Neural progenitor cell (in vitro differentiated cells): ENCODE data around the gene MAP4K1. TPM values are rescaled to one million over a fixed set of nuclear protein-coding genes. Genes with fewer than 3 reads are reported as not detected.
"Not testable (repeated sequence)": the region's sequence is repeated elsewhere in the genome, so short reads cannot be mapped to it uniquely, and the experiment has no call there.

Experiments
- DNase-seq: peaks from one replicate; pipeline ENCODE4 v3.0.0-alpha.2; 2016; ENCODE audit warnings: low spot score
- H2AFZ ChIP-seq: fragments of 200-600 bp; sonication (generic); replicated peaks from 2 replicates; pipeline ENCODE4 v1.6.1; 2016; ENCODE audit warnings: antibody characterized with exemption
- H3F3A ChIP-seq: fragments of 200-600 bp; sonication (generic); 2 replicates; pipeline ENCODE4 v1.6.1; 2016; ENCODE audit warnings: antibody characterized with exemption, low read depth
- H3K27ac ChIP-seq: fragments of 200-600 bp; sonication (generic); 2 replicates; pipeline ENCODE4 v1.5.1; 2016; ENCODE audit warnings: mild to moderate bottlenecking
- H3K27me3 ChIP-seq: fragments of 200-600 bp; sonication (generic); 2 replicates; pipeline ENCODE4 v1.6.1; 2016; ENCODE audit warnings: mild to moderate bottlenecking, moderate library complexity
- H3K36me3 ChIP-seq: fragments of 200-600 bp; sonication (generic); 2 replicates; pipeline ENCODE4 v1.5.1; 2016
- H3K4me1 ChIP-seq: fragments of 200-600 bp; sonication (generic); 2 replicates; pipeline ENCODE4 v1.6.1; 2016; ENCODE audit warnings: mixed run types
- H3K4me2 ChIP-seq: fragments of 200-600 bp; sonication (generic); 2 replicates; pipeline ENCODE4 v1.6.1; 2016
- H3K4me3 ChIP-seq: fragments of 200-600 bp; sonication (generic); 2 replicates; pipeline ENCODE4 v1.5.1; 2016
- H3K79me2 ChIP-seq: fragments of 200-600 bp; sonication (generic); 2 replicates; pipeline ENCODE4 v1.6.1; 2016; ENCODE audit warnings: low read depth
- H3K9ac ChIP-seq: fragments of 200-600 bp; sonication (generic); 2 replicates; pipeline ENCODE4 v1.6.1; 2016
- H3K9me3 ChIP-seq: fragments of 200-600 bp; sonication (generic); 2 replicates; pipeline ENCODE4 v1.5.1; 2016; ENCODE audit warnings: low read depth
- H4K20me1 ChIP-seq: fragments of 200-600 bp; sonication (generic); 2 replicates; pipeline ENCODE4 v1.6.1; 2016; ENCODE audit warnings: low read depth
- H3K27ac Mint-ChIP-seq: 3 replicates; pipeline ENCODE4 v1.8.0; 2021; ENCODE audit warnings: mixed read lengths
- H3K27me3 Mint-ChIP-seq: 2 replicates; pipeline ENCODE4 v1.8.0; 2022; ENCODE audit warnings: low read depth, mild to moderate bottlenecking, inconsistent platforms, moderate library complexity, mixed read lengths; ENCODE audit not compliant: insufficient read depth
- H3K36me3 Mint-ChIP-seq: 3 replicates; pipeline ENCODE4 v1.8.0; 2021; ENCODE audit warnings: mixed read lengths
- H3K4me1 Mint-ChIP-seq: 3 replicates; pipeline ENCODE4 v1.8.0; 2021; ENCODE audit warnings: mixed read lengths
- H3K4me3 Mint-ChIP-seq: 3 replicates; pipeline ENCODE4 v1.8.0; 2021; ENCODE audit warnings: mild to moderate bottlenecking, moderate library complexity, mixed read lengths
- H3K9me3 Mint-ChIP-seq: 3 replicates; pipeline ENCODE4 v1.8.0; 2020; ENCODE audit warnings: mixed read lengths
- CTCF ChIP-seq: fragments of 200-600 bp; sonication (generic); IDR thresholded peaks from 2 replicates; pipeline ENCODE4 v1.5.1; 2017; ENCODE audit warnings: antibody characterized with exemption, mild to moderate bottlenecking
- EZH2 ChIP-seq: fragments of 200-600 bp; sonication (generic); IDR thresholded peaks from 2 replicates; pipeline ENCODE4 v1.6.1; 2017; ENCODE audit warnings: antibody characterized with exemption, mild to moderate bottlenecking, moderate library complexity
- EZH2phosphoT487 ChIP-seq: fragments of 200-600 bp; sonication (generic); IDR thresholded peaks from 2 replicates; pipeline ENCODE4 v1.6.1; 2017; ENCODE audit warnings: antibody characterized with exemption
- total RNA-seq: library from RNA; depleted of rRNA; stranded (reverse); fragments of >200 nt; gene quantifications from 2 replicates; pipeline ENCODE4 v1.2.3, GENCODE V29; 2015; ENCODE audit warnings: low replicate concordance

Gene MAP4K1
- total RNA-seq, 1 donor from 2014 or later = 3.6 TPM

GRCh38 chr19:38632476-38633213, 14.9 kb upstream of the MAP4K1 start:
- H3K27ac Mint-ChIP-seq = no peak overlapping the region
- no peaks in the 10 kb centered on the region for H3K4me1 ChIP-seq
- H4K20me1 ChIP-seq = peaks cover 25% of the 10 kb centered on the region
- no peaks in the 10 kb centered on the region for H3K27me3 ChIP-seq
- H3K4me2 ChIP-seq = no peak overlapping the region
- peaks cover 2% of the 10 kb centered on the region for H3K27me3 Mint-ChIP-seq
- peaks cover 13% of the 10 kb centered on the region for H3F3A ChIP-seq
- no peak overlapping the region for H3K4me3 ChIP-seq
- H3K36me3 ChIP-seq = no peaks in the 10 kb centered on the region
- H3K79me2 ChIP-seq = no peaks in the 10 kb centered on the region
- H3K36me3 Mint-ChIP-seq = peaks cover 14% of the 10 kb centered on the region
- TF ChIP-seq CTCF (no peak), EZH2 (no peak), EZH2phosphoT487 (no peak)
- no peak overlapping the region for H3K4me3 Mint-ChIP-seq
- no peak overlapping the region for H2AFZ ChIP-seq
- no peak overlapping the region for H3K27ac ChIP-seq
- H3K4me1 Mint-ChIP-seq = peaks cover 14% of the 10 kb centered on the region
- H3K9me3 ChIP-seq = no peaks in the 10 kb centered on the region
- DNase-seq = no peak
- H3K9ac ChIP-seq = no peak overlapping the region
- no peaks in the 10 kb centered on the region for H3K9me3 Mint-ChIP-seq

- H3K9ac ChIP-seq, H3K4me1 ChIP-seq, H3K36me3 ChIP-seq, H3K4me3 ChIP-seq, H3K79me2 ChIP-seq, H3K4me2 ChIP-seq, H3K9me3 Mint-ChIP-seq, H2AFZ ChIP-seq, H3K27ac ChIP-seq, H3K9me3 ChIP-seq, H3K27me3 ChIP-seq, H3K27ac Mint-ChIP-seq, H3K27me3 Mint-ChIP-seq, DNase-seq: not testable (repeated sequence)
- peaks cover 13% of the 10 kb centered on the region for H3F3A ChIP-seq
- peaks cover 25% of the 10 kb centered on the region for H4K20me1 ChIP-seq
- Mint-ChIP-seq H3K4me3 (peak overlapping the region; percentile 24), H3K36me3 (peaks cover 16% of the 10 kb centered on the region), H3K4me1 (peaks cover 14% of the 10 kb centered on the region)
Observed at GRCh38 chr19:38631811-38632475, 14.2 kb upstream of the MAP4K1 start.

- H3F3A ChIP-seq = peaks cover 13% of the 10 kb centered on the region
- H4K20me1 ChIP-seq = peaks cover 21% of the 10 kb centered on the region
- H3K27me3 ChIP-seq, H3K36me3 ChIP-seq, H3K4me1 ChIP-seq, H3K27ac Mint-ChIP-seq, H3K27me3 Mint-ChIP-seq, H3K79me2 ChIP-seq, H3K9me3 ChIP-seq, H3K9ac ChIP-seq, H3K9me3 Mint-ChIP-seq, H3K4me3 ChIP-seq, H3K4me2 ChIP-seq, DNase-seq, H3K27ac ChIP-seq, H2AFZ ChIP-seq, H3K4me3 Mint-ChIP-seq: not testable (repeated sequence)
- peaks cover 14% of the 10 kb centered on the region for H3K4me1 Mint-ChIP-seq
- peaks cover 18% of the 10 kb centered on the region for H3K36me3 Mint-ChIP-seq
Observed at GRCh38 chr19:38631301-38631700, 13.5 kb upstream of the MAP4K1 start.

- Histone ChIP-seq H3K9me3 (no peaks in the 10 kb centered on the region), H3K27ac (no peak overlapping the region), H3F3A (peaks cover 13% of the 10 kb centered on the region), H4K20me1 (peaks cover 14% of the 10 kb centered on the region), H3K4me3 (no peak overlapping the region), H3K4me2 (no peak overlapping the region), H2AFZ (no peak overlapping the region), H3K79me2 (no peaks in the 10 kb centered on the region), H3K27me3 (no peaks in the 10 kb centered on the region), H3K4me1 (no peaks in the 10 kb centered on the region), H3K9ac (no peak overlapping the region), H3K36me3 (no peaks in the 10 kb centered on the region)
- H3K27ac Mint-ChIP-seq = no peak overlapping the region
- no peaks in the 10 kb centered on the region for H3K9me3 Mint-ChIP-seq
- TF ChIP-seq EZH2phosphoT487 (no peak), EZH2 (no peak), CTCF (no peak)
- no peak overlapping the region for H3K4me3 Mint-ChIP-seq
- H3K36me3 Mint-ChIP-seq = peaks cover 19% of the 10 kb centered on the region
- H3K27me3 Mint-ChIP-seq = peaks cover 2% of the 10 kb centered on the region
- DNase-seq = no peak
- H3K4me1 Mint-ChIP-seq = peaks cover 12% of the 10 kb centered on the region
Observed at GRCh38 chr19:38629568-38629967, 11.8 kb upstream of the MAP4K1 start.
